ENCODE measurements around the gene ANKRD50.

- TF ChIP-seq, protein P1, sequence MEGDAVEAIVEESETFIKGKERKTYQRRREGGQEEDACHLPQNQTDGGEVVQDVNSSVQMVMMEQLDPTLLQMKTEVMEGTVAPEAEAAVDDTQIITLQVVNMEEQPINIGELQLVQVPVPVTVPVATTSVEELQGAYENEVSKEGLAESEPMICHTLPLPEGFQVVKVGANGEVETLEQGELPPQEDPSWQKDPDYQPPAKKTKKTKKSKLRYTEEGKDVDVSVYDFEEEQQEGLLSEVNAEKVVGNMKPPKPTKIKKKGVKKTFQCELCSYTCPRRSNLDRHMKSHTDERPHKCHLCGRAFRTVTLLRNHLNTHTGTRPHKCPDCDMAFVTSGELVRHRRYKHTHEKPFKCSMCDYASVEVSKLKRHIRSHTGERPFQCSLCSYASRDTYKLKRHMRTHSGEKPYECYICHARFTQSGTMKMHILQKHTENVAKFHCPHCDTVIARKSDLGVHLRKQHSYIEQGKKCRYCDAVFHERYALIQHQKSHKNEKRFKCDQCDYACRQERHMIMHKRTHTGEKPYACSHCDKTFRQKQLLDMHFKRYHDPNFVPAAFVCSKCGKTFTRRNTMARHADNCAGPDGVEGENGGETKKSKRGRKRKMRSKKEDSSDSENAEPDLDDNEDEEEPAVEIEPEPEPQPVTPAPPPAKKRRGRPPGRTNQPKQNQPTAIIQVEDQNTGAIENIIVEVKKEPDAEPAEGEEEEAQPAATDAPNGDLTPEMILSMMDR (IDR thresholded peaks at IDR 0.05; ENCODE audit: insufficient read depth, low read depth, low read length) = no peak
- TF ChIP-seq EZH2 (IDR thresholded peaks at IDR 0.05; ENCODE audit: insufficient read depth, low read length) = no peak
Measured at GRCh38 chr4:124737619-124738018, 25.1 kb upstream of the ANKRD50 start.
